HG03139 (cell line): ENCODE data around the gene TMEM54.

Experiments used
- ATAC-seq: cut with Tn5 transposase; IDR thresholded peaks from one replicate; pipeline ENCODE4 v1.9.1; 2021; ENCODE audit not compliant: unreplicated experiment

TMEM54 gene

DNA sequence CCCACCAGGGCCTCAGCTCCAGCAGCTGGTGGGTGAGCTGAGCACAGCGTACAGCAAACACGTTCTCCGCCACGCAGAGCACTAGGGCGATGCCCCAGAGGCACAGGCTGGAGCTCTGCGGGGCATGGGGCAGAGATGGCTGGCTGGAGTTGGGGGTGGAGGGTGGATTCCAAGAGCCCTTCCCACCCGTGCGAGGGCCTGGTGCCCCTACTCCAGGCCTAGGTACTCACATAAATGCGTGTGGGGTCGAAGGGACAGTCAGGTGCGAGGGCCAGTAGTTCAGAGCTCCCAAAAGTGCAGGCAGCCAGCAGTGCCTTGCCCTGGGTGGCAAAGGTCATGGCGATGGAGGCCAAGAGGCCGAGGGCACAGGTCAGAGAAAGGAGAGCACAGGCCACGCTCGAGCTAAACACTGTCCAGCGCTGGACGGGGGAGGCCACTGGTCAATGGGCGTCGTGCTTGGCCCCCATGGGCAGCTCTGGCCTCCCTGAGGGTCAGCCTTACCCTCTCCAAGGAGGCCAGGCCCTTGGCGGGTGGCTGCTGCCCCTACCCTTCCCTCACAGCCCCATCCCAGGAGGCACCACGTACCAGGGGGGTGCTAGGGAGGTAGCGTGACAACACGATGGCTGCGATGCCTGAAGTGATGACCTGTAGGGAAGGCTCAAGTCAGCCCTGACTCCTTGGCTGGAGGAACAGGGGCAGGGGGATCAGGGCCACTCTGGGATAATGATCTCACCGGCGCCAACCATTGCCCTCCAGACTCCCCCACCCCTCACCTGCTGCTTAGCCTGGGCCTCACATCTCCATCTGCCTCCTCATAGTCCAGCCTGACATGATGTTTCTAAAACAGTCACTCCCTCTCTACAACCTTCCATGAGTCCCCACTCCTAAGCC is 5.6 kb downstream of the TMEM54 start:
- no peak for ATAC-seq

DNA sequence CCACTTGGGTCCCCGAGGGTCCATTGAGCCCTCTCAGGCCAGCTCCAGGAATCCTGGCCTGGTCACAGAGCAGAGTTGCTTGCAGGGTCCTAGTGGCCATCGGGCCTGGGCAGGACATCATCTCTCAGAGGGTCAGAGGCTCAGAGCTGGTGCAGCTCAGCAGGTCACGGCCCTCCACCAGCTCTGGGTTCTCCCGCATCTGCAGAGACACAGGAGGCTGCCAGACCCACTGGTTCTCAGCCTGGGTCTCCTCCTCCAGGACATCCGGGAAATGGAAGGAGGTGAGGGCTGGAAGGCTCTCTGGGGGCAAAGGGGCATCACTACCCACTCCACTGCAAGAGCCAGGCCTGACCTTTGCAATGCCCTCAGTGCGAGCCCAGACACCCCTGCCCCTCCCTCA is 6.5 kb downstream of the TMEM54 start:
- no peak for ATAC-seq

DNA sequence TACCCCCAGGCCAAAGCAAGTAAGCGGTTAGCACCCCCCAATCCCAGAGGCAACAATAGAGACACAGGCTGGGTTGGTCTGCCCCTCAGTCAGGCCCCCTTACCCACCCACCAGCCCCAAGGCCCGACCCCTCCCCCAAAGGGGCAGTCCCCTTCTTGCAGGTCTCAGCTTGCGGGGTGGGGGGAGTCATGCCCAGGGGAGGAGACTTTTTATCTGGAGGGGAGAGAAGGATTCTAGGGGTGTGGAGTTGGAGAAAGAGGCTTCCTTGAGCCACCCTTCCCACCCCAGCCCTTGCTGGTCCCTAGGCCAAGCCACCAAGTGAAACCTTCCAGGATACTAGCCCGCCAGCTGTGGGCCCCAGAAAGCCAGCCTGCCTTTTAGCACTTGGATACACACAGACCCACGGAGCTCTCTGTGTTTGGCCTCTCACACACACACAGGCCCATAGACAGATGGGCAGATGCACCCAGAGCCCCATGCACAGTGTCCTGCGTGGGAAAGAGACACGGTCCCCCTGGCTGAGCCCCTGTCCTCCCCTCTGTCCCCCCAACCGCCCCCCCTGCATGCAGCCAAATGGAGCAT is 7.1 kb downstream of the TMEM54 start:
- no peak for ATAC-seq

DNA sequence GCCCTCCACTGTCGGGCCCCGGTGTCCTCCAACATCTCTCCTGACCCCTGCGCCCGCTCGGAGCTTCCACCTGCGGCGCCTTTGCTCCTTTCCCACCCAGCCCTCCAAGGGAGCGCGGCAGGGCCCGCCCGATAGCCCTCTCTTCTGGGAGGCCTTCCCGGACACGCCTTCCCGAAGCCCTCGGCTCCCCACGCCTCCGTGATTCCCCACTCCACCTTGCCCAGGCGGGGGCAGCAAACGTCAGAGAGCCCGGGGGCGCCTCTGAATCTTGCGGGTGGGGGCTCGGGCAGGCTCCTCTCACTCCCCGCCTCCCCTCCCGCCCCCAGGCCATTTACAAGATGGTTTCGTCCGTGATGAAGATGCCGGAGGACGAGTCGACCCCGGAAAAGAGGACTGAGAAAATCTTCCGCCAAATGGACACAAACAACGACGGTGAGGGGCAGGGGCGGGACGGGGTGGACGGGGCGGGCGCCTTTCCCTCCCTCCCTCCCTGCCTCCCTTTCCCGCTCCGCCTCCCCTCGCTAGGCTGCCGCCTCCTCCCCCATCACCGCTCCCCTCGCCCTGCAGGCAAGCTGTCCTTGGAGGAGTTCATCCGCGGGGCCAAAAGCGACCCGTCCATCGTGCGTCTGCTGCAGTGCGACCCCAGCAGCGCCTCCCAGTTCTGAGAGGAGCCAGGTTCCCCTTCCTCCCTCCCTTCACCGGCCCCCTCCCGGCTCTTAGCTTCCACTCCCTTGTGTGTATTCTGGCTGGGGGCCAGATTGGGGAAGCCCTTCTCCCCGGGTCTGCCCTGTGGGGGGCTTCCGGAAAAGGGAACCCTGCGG is 7.8 kb downstream of the TMEM54 start:
- no peak for ATAC-seq

DNA sequence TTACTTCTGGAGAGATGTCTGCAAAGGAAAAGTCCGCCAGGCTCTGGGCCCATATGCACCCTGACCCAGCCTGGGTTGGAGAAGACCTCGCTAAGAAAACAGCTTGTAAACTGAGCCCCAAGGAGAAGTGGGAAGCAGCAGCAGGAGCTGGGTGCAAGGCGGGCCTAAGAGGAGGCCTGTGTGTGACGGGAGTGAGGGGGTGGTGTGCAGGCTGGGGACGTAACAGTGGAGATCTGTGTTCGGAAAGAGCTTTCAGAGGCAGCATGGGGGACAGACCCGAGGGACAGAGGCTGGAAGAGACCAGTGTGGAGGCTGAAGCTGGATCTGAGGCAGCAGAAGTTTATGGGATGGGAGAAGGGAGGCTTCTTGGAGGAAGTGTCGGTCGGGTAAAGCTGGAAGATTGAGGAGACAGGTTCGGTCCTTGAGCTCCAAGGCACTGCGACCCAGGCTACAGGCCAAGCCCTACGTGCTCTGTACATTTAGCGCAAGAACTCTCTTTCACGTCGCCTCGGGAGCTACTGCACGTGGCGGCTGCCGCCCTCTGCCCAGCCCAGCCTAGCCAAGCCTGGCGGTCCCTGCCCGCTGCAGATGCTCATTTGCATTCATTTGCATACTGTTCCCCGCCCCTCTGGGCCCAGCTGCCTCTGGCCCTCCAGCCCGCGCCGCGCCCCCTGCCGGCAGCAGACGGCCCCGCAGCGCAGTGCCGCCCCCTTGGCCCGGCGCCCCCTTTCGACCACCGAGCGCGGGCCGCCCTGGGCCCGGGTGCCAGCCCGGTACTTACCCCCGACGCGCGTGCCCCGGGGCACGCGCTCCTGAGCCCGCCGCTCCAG is 8.6 kb downstream of the TMEM54 start:
- ATAC-seq = no peak

DNA sequence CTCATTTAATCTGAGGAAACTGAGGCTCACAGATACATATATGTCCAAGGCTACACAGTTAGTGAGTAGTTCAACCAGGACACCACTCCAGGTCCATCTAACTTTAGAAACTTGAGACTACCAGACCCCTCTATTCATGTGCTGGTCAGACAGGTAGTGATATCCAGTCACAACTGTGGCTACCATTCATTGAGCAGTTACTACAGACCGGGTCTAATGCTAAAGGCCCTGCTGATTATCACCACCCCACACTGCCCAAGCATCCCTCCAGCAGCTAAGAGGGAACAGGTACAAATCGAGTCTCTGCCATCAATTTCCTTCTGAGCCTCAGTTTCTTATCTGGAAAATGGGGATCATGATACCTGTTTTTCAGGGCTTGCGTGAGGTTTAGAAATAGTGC is 9.6 kb downstream of the TMEM54 start:
- no peak for ATAC-seq

DNA sequence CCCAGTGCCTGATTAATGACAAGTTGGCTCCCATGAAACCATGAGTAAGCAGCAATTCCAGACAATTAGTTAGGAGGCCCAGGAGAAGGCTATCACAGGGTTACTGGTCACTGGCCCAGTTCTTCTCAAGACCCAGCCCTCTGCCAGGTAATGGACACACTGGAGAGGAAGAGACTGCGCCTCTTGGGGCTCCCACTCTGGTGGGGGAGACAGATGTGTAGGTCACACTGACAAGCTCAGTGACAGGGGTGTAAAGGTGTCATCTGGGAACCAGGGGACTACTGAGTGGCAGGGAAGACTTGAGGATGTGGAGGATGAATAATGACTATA is 10.0 kb downstream of the TMEM54 start:
- no peak for ATAC-seq

DNA sequence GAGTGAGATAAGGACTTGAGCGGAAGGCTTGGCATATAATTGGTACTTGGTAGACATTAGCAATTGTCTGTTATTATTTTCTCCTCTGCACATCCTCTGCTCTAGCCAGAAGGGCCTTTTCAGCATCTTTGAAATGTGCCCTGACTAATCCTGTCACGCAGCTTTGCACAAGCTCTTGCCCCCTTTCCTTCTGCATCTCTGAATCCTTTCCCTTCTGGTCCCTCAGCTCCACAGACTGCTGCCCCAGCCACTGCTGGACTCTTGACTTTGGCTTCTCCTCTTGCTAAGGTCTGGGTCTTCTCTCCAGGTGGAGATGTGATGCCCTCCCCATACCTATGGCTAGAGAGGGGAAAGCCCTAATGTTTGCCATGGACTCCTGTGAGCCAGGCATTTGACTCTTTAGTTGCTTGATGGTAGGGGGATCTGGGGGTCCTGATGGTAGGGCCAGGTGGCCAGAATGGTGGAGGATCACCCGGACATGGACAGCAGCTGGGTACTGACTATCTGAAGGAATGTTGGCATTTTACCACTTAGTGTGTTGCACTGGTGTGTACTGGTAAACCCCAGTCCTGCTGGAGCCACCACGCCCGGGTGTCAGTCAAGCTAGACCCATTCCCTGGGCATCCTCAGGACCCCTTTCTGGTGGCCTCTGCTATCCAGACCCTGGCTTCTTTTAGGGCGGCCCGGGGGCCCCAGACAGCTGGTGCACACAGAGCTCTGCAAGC is 10.5 kb downstream of the TMEM54 start:
- ATAC-seq = no peak

DNA sequence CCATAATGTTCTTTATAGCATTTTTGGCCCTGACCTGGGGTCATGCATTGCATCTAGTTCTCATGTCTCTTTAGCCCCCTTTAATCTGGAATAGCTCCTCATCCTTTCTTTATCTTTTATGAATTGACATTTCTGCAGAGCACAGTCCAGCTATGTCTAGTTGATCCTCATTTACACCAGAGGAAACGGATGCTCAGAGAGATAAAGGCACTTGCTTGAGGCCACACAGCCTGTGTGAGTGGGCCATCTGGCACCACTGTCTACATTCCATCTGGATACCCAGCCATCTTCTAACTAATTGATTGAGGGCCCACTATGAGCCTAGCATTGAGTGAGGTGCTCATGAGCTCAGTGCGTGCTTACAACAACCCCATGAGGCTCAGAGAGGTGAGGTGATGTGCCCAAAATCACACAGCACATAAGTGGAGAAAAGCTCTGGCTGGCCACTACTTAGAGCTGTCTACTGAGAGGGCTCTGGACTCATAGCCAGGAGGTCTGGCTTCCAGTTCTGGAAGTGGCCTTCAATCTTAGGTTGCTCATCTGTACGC is 11.4 kb downstream of the TMEM54 start:
- no peak for ATAC-seq

DNA sequence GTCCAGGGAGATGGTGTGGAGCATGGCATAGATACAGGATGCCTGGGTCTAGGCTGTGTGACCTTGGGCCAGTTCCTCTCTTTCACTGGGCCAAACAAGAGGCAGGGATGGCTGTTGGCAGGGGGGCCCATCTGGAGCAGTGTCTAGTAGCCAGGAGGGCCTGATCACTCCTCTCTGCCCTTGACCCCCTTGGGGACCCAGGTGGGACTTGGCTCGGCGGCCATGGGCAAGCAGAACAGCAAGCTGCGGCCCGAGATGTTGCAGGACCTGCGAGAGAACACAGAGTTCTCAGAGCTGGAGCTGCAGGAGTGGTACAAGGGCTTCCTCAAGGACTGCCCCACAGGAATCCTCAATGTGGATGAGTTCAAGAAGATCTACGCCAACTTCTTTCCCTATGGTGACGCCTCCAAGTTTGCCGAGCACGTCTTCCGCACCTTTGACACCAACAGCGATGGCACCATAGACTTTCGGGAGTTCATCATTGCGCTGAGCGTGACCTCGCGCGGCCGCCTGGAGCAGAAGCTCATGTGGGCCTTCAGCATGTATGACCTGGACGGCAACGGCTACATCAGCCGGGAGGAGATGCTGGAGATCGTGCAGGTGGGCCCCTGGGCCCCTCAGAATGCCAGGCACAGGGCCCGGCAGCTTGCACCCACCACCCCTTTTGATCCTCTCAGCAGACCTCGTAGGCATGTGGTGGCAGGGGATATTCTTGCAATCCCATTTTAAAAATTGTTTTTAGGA is 12.3 kb downstream of the TMEM54 start:
- no peak for ATAC-seq

DNA sequence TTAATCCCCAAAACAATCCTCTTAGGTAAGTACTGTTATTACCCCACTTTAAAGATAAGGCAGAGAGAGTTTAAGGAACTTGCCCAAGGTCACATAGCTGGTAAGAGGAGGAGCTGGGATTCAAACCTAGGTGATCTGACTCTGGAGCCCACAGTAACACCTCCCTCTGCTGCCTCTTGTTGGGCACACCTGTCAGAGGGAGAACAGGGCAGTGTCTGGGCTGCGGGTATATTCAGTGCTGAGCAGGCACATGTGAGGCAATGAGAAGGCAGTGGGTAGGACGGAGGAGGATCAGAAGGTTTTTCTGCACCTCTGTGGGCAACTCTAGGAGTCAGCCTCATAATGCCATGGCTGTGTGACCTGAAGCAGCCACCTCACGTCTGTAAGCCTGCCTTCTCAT is 13.1 kb downstream of the TMEM54 start:
- ATAC-seq = no peak

DNA sequence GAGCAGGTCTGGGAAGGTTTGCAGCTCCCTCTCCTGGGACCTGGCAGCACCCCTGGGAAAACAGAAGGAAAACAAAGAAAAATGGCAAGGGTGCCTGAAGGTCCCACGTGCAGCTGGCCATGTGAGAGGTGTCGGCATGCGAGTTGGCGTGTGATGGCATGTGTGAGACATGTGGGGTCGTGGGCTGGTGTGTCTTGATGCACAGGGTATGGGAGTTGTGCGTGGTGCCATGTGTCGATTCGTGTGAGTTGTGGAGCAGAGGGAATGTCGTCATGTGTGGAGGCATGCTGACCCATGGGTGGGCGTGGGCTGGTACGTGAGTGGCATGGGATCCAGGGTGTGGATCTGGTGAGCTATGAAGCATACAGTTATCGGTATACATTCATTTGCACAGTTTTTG is 13.6 kb downstream of the TMEM54 start:
- no peak for ATAC-seq

DNA sequence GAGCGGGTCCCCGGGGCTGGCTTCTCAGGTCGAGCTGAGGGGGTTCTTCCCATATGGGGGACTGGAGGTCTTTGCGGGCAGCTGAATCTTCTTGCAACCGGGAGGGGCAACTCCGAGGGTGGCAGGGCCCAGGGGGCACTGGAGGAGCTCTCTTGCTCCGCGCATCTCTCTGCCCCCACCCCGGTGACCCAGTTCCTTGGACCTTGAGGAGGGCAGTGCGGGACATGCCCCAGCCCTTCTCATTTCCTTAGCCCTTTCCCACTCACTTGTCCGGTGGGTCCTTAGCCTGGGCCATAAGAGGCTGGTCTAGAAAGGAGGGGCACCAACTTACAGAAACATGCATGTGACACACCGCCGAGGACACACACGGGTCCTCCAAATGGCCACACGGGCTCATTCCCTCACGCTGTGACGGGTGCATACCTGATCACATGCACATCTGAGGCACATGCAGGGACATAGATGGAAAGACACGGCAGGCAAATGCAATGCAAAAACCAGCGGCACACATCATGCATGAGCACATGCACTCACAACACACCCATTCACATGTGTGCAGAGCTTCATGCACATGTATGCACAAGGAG is 14.3 kb downstream of the TMEM54 start:
- ATAC-seq = no peak

DNA sequence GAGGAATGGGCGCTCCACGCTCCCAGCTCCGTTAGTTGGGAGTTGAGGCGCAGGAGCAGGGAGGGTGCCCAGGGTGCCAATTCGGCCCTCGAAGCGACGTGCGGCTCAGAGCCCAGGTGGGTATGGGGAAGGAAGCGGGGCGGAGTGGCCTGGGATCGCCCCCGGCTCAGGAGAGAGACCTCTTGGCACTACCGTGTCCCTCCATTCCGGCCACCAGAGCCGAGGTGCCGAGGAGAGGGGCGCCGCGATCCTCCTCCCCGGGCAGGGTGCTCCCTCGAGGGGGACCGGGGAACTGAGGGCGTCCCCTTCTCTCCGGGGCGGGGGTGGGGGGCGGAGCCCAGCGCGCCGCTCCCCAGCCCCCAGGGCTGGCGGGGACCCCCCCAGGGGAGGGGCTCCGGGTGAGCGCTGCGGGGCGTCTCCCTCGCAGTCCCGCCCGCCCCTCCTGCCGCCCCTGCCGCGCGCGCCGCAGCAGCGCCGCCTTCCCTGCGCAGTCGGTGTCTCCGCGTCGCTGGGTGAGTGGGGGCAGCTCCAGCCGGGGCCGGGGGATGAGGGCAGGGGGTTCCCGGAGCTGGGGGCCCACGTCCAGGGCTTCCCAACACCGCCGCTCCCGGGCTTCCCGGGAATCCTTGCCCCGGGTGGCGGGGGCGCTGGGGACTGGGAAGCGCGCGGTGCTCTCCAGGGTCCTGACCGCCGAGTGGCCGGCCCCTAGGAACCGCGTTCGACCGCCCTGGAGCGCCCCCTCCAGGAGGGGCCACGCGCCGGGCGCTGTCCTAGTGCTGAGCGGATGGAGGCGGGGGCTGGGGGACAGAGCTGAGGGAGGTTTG is 15.0 kb downstream of the TMEM54 start, which contains the start of gene HPCA:
HPCA (plus strand) TSS at position 488 of the 824 bp plus-strand sequence. CDS start 2,408 bp downstream, outside the sequence.
- no peak for ATAC-seq

DNA sequence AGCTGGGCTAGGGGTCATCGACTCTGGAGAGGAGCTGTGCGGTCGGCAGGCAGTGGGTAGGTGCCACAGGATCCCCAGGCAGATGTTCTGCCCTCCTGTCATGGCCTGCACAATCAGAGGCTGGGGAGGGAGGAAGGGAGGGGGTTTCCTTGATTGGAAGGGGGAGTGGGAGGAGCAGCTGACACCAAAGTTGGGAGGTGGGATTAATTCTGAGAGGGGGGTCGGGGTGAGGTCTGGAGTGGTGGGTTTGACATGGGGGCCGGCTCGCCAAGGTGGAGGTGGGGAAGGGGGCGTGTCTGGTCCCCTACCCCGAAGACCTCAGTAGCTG is 15.5 kb downstream of the TMEM54 start:
- no peak for ATAC-seq

DNA sequence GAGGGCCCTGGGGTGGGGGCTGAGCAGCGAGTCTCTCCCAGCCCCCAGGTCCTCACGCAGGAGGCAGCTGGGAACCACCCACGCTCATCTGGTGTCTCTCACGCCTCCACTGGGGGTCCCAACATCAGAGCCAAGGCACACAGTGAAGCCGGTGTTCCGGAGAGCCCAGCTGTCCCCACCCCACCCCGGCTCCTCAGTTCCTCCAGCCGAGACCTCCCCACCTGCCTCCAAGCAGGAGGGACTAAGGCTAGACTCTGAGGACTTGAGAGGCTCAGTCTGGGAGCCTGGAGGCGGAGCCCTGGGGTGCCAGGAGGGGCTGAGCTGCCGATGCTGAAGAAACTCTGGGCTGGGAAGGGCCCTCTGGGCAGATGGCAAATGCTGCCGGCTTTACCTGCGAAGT is 16.5 kb downstream of the TMEM54 start:
- no peak for ATAC-seq

DNA sequence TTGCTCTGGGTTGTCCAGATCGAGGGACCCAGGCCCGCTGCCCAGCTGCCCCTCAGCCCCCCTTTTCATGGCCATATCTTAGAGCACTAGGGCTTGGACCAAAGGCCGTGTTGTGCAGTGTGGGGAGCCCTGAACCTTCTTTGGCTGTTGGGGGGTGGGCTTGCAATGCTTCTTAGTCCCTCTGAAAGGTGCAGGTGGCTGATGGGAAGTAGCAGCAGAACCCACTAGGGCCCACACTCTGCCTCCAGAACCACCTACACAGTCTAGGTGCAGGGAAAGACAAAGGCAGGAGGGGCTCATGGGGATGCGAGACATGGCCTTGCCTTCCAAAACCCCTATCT is 17.2 kb downstream of the TMEM54 start:
- ATAC-seq = no peak

DNA sequence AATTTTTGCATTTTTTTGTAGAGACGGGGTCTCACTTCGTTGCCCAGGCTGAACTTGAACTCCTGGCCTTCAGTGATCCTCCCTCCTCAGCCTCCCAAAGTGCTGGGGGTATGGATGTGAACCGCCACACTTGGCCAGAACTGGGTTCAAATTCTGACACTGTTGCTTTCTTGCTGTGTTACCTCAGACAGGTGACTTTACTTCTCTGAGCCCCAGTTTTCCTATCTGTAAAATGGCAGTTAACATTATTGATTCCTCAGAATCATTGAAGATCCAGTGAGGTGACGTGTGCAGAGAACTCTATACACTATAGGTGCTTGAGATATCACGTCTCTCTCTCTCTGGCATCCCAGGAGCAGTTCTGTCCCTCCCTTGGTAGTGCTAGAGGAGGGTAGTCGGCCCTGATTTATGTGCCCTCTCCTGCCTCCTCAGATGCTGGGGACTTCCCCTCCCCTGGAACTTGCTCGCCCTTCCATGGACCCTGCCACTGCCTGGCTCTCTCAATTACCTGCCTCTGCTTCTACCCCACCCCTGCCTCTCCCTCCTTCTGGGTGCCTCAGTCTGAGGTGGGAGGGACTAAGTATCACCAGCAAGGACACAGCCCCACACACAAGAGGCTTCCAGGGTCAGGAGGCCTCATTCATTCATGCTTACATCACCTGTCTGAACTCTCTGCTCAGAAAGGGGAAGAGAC is 17.7 kb downstream of the TMEM54 start:
- ATAC-seq = no peak
